ENCODE data around the gene CRAMP1.
"Not testable (repeated sequence)": the region's sequence is repeated elsewhere in the genome, so short reads cannot be mapped to it uniquely, and the experiment has no call there.

Gene CRAMP1, protein sequence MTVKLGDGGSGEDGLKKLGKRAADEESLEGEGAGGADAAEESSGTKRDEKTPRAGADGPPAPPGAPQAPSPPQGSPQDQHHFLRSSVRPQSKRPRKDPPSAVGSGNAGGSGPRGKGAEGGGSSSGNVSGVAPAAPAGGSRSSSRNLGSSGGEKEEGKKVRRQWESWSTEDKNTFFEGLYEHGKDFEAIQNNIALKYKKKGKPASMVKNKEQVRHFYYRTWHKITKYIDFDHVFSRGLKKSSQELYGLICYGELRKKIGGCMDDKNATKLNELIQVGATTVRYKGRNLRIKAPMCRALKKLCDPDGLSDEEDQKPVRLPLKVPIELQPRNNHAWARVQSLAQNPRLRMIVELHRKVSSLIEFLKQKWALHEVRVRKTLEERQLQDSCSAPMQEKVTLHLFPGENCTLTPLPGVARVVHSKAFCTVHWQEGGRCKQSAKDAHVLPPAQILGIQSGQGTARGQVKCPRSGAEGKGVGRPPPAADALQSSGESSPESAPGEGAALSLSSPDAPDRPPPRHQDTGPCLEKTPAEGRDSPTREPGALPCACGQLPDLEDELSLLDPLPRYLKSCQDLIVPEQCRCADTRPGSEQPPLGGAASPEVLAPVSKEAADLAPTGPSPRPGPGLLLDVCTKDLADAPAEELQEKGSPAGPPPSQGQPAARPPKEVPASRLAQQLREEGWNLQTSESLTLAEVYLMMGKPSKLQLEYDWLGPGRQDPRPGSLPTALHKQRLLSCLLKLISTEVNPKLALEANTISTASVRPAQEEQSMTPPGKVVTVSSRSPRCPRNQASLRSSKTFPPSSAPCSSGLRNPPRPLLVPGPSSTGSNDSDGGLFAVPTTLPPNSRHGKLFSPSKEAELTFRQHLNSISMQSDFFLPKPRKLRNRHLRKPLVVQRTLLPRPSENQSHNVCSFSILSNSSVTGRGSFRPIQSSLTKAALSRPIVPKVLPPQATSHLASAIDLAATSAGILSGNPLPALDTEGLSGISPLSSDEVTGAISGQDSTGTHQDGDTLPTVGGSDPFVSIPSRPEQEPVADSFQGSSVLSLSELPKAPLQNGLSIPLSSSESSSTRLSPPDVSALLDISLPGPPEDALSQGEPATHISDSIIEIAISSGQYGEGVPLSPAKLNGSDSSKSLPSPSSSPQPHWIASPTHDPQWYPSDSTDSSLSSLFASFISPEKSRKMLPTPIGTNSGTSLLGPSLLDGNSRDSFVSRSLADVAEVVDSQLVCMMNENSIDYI (N-terminal part only)

DNA sequence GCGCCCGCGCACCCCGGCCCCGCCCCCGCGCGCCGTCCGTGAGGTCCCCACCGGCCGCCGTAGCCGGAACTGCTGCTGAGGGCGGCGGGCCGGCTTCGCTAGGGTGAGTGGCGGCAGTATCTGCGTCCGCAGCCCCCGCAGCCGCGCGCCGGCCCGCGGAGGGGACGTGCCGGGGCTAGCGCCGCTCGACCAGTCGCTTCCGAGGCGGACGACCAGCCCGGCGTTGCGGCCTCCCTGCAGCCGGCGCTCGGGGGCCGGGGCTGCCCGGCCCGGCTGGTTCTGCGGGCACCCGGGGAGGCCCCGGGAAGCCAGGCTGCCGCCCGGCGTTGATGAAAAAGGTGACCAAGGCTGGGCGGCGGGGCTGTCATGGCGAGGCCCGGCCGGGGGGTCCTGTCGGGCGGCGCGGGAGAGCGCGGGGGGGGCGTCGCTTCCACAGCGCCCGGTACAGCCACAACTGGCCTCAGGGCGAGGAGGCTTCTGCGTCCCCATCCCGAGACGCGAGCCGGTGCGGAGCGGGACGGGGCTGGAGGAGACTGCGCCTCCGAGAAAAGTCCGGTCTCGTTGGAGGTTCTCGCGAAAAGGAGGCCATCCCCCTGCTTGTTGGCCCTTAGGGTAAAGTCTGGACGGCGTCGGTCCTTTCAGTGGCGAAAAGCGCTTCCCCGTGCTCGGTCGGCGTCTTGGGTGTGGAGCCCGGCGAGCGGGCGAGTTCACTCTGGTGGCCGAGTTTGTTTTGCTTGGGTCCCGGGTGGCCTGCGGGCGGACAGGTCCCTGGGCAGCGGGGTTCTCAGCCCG, at the start of gene CRAMP1:
CRAMP1 (plus strand) TSS at position 41 of the 792 bp plus-strand sequence. CDS start 2,280 bp downstream, outside the sequence.
- DNase-seq: no peak

DNA sequence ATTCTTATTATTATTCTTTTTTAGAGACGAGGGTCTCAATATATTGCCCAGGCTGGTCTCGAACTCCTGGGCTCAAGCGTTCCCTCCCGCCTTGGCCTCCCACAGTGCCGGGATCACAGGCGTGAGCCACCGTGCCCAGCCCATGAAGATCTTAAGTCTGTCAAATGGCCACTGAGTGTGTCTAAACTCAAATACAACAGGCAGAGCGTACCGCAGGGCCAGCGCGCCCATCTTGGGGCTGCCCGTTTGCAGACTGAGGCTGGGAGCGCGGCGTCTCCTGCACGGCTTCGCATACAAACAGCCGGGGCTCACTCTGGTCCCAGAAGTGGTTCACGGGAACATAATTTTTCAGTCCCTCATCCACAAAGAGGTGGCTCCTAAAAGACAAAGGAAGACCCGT, 48.4 kb upstream of the CRAMP1 start:
- no peak for DNase-seq

DNA sequence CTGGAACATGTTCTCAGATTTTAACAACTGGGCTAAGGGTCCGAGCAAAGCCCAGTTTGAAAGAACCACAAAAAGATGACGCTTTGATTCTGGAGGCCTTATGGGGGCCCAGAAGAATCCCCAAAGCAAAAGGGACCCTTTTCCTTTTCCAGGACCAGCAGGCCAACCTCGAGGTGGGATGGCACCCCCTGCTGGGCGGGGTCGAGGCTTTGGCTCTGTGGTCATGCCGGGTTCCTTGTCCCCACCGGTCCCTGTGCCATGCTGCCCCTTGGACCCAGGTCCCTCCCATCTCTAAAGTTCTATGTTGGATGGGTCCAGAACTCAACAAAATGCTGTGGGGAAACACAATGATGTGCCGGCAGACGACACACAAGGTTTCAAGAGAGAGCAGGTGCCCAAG, 47.8 kb upstream of the CRAMP1 start:
- no peak for DNase-seq

DNA sequence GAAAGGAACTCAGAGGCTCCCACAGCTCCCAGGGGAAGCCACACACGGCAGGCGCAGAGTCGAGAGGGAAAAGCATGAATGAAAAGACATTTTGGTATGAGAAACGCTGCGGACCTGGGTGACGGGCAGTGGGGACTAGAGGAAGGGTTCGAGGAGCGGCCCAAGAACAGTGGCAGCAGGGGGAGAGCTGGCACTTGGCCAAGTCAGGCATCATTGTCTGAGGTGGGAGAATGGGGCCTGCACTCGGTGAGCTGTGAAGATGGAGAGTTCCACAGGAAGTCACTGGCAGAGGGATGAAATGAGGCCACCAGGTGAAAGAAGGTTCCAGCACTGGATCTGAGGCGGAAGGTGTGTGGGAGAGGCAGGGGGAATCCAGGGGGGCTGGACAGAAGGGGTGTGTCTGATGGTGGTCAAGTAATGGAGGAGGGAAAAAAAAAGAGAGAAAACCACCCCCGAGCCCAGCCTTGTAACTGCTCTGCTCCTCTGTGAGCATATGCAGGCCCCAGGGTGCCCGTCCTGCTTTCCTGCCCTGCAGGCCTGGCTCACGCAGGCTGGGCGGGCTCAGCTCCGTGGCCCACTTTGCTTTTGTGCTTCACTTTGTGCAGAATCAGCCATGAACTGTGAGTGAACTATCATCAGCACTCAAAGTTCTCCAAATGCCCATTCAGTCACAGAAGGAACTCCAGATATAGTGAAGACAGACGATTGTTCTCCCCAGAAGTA, 46.9 kb upstream of the CRAMP1 start:
- DNase-seq: no peak

DNA sequence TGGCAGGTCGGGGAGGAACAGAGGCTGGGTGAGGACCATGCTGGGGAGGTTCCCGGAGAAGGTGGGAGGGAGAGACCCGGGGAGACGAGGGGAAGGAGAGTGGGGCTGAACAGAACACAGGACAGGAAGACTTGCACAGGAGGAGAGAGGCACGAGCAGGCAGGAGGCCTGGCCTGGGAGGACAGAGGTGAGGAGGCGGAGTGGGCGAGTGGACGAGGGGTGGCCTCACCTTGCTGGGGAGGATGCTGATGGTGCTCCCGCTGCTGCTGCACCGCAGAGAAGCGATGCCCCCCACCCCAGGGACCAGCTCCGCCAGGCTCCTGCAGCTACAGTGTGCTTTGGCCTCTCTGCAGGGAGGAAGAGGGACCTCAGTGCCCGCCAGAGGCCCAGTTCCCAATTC, 44.2 kb upstream of the CRAMP1 start:
- DNase-seq: no peak

DNA sequence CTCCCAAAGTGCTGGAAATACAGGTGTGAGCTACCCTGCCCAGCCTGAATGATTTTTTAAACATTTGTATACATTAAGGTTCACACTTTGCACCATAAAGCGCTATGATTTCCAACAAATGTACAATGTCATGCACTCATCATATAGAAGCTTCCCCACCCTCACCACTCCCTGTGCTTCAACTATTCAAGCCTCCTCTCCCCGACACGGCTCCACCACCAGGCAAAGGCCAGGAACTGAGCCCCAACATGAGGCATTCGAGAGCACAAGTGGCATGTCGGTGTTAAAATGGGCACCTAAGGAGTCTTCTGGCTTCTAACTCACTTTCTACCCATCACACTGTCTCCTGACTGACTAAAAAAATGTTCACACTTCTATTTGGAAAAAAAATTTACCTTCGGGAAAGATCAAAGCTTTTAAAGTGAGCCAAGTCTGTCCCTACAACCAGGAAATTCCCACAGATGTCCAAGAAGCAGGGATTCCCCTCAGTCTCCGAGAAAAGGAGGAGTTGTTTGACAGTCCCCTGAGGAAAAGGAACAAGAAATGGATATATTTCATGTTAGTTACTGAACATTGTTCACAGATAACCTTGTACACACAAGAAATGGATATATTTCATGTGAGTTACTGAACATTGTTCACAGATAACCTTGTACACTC, 41.0 kb upstream of the CRAMP1 start:
- DNase-seq: no peak

DNA sequence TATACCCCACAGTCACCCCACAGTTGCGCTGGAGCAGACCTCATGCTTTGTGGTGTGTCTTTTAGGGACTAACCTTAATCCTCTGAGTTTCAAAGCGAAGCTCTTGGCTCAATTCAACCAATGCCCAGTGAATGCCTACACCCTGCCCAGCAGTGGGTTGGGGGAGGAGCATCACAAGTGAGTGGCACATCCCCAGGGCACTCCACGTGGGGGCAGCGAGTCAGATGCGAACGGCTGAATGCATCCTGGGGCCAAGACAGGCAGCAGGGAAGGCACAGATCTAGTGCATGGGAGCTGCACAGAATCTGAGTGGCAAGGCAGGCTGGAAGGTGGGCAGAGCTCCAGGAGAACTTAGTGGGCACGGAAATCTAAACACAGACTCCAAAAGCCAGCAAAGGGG, 39.5 kb upstream of the CRAMP1 start:
- DNase-seq: no peak

DNA sequence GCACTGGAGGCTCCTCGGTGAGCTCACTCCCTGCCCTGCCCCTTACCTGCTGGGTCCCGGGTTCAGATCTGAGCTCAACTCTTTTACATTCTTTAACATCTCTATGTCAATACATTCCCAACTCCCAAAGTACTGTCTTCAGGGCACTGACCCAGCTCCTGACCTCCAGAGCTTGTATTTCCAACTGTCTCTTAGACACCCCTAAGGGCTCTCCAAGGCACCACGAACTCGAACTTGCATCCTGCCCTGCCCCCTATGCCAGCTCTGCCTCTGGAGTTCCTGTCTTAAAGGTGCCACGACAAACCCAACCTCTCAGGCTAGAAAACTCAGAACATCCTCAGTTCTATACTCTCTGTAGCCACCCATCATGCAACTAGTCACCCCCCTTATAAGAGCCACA, 38.9 kb upstream of the CRAMP1 start:
- no peak for DNase-seq

DNA sequence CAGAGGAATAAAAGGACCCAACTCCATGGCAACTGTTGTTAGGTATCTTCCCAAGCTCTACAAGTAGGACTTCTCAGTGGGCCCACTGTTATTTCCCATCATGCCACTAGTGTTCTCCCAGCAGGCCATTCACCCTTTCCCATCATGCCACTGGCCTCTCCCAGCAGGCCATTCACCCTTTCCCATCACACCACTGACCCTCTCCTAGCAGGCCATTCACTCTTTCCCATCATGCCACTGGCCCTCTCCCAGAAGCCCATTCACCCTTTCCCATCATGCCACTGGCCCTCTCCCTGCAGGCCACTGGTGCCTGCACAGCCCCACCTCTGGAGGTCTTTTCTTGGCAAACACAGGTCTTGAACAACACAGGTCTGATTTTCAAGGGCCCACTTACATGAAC, 36.6 kb upstream of the CRAMP1 start:
- DNase-seq: no peak

DNA sequence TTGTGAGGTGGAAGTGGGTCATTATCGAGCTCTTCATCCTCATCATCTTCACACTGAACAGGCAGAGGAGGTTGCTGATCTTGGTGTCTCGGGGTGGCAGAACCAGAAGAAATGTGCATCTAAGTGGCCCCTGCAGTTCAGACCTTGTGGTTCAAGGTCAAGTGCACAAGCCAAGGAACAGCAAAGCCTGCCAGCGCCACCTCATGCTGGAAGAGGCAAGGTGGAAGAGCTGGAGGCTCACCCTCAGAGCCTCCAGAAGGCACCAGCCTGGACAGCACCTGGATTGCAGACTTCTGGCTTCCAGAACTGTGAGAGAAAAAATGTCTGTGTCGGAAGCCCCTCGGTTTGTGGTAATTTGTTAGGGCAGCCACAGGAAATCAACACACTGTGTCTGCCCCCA, 32.9 kb upstream of the CRAMP1 start:
- DNase-seq: no peak

DNA sequence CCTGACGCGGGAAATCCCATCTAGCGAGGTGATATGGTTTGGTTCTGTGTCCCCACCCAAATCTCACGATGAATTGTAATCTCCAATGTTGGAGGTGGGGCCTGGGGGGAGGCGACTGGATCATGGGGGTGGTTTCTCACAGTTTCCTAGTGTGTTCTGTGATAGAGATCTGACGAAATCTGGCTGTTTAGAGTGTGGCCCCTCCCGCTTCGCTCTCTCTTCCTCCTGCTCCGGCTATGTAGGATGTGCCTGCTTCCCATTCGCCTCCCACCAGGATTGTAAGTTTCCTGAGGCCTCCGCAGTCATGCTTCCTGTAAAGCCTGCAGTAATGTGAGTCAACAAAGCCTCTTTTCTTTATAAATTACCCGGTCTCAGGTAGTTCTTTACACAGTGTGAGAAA, 31.9 kb upstream of the CRAMP1 start:
- no peak for DNase-seq

DNA sequence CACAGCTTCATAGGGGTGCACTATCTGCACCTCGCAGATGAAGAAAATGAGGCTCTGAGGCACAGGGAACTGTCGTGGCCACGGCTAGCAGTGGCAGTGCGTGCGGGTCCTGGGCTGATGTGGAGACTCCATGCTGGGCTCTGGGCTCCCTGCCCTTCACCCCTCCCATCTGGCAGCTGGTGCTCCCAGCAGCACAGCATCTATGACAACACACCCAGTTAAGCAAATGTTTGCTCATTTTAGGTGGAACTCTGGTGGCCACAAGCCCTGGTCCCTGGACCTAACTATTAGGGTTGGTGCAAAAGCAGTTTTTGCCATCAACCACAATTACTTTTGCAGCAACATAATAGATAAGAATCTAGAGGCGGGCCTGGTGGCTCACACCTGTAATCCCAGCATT, 31.2 kb upstream of the CRAMP1 start:
- DNase-seq: no peak

DNA sequence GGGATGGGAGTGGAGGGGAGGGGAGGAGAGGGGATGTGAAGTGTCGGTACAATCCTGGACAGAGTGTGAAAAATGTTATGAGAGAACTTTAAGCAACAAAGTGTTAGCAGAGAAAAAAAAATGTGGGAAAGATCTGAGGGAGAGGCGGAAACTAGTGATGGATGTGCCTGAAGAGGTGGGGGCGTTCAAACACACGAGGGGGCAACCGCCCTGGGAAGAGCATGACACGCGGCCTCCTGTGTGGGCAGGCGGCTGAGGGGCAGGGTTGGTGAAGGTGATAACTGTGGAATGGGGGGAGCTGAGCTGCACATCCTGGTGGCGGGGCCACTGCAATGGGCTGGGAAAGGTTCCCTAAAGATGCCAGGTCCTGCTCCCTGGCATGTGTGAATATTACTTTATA, 30.4 kb upstream of the CRAMP1 start:
- no peak for DNase-seq

DNA sequence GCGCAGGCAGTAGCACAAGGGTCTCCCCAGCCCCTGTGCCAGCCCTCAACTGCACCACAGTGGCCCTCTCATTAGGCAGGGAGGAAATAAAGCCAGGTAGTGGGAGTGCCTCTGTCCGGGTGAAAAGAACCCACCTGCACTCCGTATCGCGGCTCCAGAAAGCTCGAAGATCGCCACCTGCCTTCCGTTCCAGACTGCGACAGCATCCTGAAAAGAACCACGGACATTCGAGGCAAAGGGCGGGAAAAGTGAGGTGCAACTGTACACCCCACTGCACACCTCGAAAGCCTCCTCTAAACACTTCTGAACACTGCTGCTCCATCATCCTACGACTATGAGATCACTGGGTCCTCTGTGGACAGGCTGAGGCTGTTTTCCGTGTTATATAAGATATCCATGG, 29.0 kb upstream of the CRAMP1 start:
- no peak for DNase-seq

DNA sequence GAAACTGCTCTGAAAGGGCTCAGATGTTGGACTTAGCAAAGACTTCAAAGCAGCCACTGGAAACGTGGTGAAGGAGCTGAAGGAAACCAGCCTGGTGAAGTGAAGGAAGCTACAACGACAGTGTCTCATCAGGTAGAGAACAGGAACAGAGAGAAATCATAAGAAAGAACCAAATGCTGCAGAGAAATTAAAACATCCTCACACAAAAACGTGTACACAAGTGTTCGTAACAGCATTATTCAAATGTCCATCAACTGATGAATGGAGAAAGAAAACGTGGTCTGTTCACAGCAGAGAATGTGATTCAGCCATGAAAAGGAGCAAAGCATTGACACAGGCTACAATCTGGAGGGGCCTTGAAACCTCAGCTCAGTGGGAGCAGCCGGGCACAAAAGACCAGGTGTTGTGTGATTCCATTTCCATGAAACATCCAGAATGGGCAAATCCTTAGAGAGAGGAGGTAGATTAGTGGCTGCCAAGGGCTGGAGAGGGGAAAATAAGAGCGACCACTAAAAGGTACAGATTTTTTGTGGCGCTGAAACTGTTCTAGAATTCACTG, 27.2 kb upstream of the CRAMP1 start:
- no peak for DNase-seq

DNA sequence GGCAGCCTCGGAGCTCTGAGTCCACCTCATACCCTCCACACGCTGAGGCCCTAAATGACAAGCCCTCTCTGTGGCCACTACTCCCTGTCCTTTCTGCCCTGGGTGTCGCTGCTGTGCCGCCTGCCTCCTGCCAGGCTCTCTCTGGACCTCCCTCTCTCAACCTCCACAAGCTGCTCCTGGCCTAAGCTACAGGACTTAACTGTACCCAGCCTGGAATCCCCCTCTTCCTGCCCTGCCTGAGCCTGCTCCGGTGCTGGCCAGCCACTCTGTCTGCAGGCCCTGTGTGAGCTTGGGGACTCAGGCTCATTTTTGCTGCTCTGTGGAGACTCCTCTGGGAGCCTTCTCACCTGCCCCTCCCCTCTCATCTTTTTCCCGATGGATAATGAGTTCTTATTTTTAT, 21.8 kb upstream of the CRAMP1 start:
- DNase-seq: no peak

DNA sequence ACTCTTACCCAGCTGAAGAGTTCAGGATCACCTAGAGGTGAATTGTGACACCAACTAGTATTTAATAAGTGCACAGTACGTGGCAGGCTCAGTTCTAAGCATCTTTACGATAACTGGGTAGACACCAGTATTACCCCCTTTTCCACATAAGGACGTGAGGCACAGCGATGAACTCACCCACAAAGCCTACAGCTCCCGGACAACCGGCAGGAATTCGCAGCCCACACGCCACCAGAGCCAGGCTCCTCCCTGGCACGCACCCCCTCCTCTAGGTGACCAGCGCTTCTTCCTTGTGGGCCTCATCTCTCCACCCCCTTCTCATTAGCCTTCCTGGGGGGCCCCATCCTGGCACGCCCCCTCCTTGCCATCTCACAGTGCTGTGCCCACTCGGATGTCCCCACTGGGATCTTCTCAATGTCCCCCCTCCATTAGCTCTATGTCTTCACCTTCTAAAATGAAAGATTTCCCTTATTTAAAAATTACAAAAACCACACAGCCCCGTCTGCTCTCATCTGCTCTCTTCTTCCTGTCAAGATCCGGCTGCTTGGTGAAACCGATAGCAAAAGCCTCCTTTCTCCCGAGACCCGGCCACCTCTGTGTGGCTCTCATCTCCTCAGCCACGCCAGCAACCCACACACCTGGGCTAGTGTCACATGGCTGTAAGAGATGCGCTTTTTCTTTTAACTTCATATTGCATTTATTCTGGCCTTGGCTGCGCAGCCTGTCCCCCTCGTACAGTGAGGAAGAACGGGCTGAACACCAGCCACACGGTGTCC, 21.0 kb upstream of the CRAMP1 start:
- DNase-seq: no peak

DNA sequence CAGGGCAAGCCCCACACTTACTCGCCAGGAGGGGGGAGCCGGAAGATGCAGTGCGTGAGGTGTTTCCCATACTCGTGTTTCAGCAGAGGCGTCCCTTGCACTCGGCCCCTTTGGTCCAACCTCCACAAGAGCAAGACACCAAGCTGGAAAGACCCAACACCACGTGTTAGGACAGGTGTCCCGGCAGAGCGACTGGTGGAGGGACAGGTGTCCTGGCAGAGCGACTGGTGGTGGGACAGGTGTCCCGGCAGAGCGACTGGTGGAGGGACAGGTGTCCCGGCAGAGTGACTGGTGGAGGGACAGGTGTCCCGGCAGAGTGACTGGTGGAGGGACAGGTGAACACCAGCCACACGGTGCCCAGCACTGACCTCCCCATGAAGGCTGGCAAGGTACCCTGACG, 19.7 kb upstream of the CRAMP1 start:
- no peak for DNase-seq

DNA sequence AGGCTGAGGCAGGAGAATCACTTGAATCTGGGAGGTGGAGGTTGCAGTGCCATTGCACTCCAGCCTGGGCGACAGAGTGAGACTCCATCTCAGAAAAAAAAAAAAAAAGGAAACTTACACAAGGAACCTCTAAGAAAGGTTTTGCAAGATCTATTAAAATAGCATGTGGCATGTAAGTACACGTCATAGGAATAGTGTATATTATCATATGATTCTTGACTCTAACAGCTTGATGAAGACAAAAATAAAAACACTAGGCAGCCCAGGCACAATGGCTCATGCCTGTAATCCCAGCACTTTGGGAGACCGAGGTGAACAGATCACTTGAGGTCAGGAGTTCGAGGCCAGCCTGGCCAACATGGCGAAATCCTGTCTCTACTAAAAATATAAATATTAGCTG, 16.6 kb upstream of the CRAMP1 start:
- not testable (repeated sequence) for DNase-seq

DNA sequence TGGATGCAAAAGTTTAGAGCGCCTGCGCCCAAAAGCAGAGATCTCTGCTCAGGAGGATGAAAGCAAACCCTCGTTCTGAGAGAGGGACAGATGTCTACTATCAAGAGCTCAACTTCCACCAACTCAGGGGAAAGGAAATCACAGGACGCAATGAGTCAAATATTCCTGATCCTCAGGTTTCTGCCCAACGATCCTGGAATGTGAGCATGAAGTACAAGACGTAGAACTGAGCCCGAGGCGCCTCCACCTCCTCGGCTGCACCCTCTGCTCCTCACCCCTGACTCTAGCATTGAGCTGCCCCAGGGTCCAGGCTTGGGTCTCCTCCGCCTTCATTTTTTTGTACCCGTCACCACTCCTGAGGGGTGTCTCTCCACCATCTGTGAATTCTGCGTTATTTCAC, 15.6 kb upstream of the CRAMP1 start:
- DNase-seq: no peak
